Measurements from ENCODE around the gene SAXO2.
"Not testable (repeated sequence)": the region's sequence is repeated elsewhere in the genome, so short reads cannot be mapped to it uniquely, and the experiment has no call there.

SAXO2 gene

DNA sequence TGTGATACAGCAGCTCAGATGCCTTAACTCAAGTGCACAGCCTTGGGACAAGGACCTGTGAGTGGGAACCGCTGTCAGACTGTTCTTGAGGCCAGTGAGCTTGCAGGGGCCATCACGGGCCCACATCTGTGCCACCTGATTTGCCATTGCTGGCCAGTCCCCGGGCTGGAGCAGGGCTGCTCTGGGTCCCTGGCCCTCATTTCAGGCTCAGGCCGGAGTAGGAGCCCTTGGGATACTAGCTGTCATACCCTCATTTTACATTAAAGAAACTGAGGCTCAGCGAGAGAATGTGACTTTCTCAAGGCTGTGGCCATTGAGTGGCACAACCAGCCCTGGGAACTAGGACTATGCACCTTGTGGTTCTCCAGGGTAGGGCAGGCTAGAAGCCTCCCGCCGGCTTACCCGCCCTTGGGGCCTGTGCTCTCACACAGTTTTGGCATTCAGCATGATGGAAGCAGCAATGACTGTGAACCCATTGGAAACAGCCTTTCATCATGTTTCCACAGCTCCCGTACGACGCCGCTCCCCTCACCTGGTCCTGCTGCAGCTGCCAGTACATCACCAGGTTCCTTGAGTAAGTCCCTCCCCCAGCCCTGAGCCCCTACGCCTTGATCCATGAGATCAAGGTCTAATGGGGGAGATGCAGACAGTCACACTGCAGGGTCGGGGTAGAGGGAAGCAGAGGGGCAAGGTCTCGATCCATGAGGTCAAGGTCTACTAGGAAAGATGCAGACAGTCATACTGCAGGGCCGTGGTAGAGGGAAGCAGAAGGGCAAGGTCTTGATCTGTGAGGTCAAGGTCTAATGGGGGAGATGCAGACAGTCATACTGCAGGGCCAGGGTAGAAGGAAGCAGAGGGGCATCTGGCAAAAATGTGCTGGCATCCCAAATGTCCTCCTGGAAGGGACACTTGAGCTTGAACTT lies 44.4 kb downstream of the SAXO2 start:
- in situ Hi-C loops (cut with HindIII; ENCODE audit: low pct_ligation_motif_present, low pct_unique_long_range_greater_than_20kb, low sequenced_read_pairs): no loop called here

DNA sequence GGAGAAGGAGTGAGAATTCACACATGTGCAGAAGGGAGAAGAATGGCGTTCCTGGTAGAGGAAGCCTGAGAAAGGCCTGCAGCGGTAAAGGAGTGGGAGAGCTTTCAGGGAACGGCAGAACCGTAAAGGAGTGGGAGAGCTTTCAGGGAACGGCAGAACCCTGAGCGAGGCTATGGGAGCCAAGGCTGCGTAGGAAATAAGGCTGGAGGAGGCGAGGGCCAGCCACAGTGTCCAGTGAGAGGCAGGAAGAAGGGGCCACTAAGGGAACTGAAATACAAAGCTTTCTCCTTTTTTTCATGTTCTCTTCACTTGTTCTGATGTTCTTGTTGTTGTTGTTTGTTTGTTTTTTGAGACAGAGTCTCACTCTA lies 45.1 kb downstream of the SAXO2 start:
- in situ Hi-C loops (cut with HindIII; ENCODE audit: low pct_ligation_motif_present, low pct_unique_long_range_greater_than_20kb, low sequenced_read_pairs): no loop called here
- no peak for DNase-seq

More for the DNA sequence above, 44.4 kb downstream of the SAXO2 start:
- no peak for DNase-seq

DNA sequence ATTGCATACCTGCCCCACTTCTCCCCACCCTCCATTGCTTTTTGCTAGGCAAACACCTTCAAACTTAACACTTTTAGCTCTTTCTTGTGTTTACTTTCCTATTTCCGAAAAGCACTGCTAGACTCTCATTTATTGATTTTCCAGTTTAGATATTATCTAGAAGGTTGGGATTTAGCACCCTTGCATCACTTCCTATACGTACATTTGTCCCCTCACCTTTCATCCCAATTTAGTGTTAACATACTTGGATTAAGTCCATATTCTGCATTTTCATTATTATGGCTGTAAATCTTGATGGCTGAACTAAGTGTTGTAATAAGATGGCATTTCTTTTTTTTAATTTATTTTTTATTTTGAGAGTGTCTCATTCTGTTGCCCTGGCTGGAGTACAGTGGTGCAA lies 47.2 kb downstream of the SAXO2 start:
- in situ Hi-C loops (cut with HindIII; ENCODE audit: low pct_ligation_motif_present, low pct_unique_long_range_greater_than_20kb, low sequenced_read_pairs): no loop called here
- DNase-seq: no peak

DNA sequence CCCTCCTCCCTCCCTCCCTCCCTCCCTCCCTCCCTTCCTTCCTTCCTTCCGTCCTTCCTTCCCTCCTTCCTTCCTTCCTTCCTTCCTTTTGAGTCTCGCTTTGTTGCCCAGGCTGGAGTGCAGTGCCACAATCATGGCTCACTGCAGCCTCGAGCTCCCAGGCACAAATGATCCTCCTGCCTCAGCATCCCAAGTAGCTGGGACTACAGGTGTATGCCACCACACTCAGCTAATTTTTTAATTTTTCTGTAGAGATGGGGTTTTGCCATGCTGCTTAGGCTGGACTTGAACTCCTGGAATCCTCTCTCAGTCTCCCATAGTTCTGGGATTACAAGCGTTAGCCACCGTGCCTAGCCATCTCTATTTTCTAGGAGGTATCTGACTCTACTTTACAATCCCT lies 48.7 kb downstream of the SAXO2 start:
- in situ Hi-C loops (cut with HindIII; ENCODE audit: low pct_ligation_motif_present, low pct_unique_long_range_greater_than_20kb, low sequenced_read_pairs); DNase-seq: not testable (repeated sequence)

DNA sequence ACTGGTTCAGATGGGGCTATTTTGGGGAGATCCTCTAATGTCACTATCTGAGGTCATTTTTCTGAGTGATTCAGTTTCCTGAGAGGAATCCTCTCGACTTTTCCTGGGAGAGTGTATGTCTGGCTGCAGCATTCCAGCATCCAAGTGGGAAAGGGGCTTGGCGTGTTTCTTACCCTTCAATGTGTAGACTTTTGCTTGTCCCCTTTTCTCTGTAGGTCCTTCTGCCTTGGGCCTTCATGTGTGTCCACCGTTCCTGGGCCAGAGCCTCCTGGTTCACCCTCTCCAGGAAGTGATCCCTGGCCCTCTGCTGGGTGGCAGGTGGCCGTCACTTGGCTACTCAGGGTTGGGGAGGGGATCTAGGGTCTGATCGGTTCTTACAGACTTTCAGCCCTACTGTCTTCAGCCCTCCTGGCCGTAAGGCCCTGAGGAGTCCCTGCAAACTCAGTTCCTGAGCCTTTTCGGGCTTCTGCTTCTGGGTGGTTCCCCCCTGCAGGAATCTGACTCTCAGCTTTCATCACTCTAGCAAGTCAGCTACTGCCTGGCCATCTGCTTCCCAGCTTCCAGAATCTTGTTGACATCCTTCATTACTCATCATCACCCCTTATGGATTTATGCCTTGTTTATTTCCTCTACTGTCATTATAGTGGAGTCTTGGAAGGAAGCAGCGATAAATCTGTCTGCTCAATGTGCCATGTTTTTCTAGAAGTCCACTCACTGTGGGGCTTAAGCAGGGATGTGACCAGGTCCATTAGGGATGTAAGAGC lies 50.1 kb downstream of the SAXO2 start:
- in situ Hi-C loops (cut with HindIII; ENCODE audit: low pct_ligation_motif_present, low pct_unique_long_range_greater_than_20kb, low sequenced_read_pairs): no loop called here

DNA sequence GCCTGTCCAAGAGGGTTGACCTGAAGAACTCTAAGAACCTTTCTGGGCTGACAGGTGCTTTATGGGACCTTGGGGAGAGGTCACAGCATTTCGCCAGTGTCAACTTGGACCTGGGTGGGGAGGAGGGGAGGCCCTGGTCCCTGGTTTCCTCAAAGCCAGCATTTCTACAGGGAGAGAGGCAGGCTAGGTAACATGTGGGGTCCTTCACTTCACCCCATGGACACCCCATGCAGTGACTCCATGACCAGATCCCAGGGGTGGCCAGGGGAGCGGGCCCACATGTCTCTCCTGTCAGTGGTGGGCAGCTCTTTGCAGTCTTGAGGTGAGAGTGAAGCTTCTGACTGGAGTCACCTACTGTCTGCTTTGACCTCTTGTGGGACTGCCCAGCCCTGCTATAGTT lies 50.8 kb downstream of the SAXO2 start:
- in situ Hi-C loops (cut with HindIII; ENCODE audit: low pct_ligation_motif_present, low pct_unique_long_range_greater_than_20kb, low sequenced_read_pairs): no loop called here
- DNase-seq: no peak

More for the DNA sequence above, 50.1 kb downstream of the SAXO2 start:
- DNase-seq: no peak

DNA sequence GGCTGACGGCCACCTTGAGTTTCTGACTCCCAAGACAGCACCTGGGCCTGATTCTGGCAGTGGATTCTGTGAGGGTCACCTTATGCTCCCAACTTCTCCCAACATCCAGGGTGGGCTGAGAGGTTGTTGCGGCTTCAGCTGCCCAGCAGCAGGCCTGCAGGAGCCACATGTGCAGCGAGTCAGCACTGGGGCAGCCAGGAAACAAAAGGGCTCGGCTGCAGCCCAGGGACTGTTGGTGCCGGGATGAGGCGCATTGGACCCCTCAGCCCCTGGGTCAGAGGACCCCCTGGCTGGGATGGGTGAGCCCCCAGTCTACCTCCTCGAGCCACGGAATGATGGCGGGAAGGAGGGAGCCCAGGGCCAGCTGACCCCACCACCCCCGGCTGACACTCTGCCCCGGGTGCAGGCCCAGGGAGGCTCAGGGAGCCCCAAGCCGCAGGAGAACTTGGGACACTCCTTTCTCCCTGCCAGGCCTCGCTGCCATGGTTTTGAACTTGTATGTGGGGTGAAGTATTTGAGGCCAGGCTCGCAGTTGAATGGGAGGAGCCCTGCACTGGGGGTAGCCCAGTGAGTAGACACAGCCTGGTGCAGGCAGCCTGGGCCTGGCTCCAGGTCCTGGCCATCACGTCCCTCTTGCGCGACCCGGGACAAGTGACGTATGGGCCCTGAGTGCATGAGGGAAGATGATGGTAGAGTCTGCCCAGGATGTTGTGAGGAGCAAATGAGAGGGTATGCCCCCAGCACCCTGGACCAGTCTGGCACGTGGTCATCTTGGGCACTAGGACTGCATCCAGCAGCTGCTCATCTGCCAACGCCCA lies 51.5 kb downstream of the SAXO2 start:
- in situ Hi-C loops (cut with HindIII; ENCODE audit: low pct_ligation_motif_present, low pct_unique_long_range_greater_than_20kb, low sequenced_read_pairs); DNase-seq: not testable (repeated sequence)

DNA sequence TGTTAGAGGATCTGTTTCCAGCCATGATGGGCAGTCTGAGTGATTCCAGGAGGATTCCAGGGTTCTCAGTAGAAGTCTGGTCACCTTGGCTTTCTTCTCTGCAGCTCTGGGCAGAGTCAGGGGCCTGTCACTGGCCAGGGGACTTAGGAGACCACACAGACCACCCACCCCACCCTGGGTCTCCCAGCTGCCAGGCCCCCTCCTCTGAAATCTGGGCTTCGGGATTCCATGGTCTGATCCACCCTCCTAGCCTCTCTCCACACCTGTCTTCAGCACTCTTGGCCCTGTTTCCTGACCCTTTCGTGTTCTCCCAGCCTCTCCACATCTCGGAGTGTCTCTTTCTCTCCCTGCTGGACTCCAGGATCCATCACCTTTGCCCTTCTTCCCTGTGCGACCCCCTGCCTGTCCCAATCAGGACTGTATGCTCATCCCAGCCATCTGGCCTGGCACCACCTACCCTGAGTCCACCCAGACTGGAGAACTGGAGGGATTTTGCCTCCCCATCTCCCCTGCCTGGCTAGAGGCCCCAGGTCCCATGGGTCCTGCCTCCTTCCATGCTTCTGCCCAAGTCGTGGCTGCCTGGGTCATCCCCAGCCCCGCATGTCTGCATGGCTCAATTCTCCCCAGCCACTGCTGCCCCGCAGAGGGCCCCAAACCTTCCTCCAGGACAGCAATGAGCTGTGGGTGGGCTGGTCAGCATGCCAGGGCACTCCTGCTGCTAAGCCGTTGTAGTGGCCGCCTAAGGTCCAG lies 52.3 kb downstream of the SAXO2 start:
- no peak for DNase-seq
- in situ Hi-C loops (cut with HindIII; ENCODE audit: low pct_ligation_motif_present, low pct_unique_long_range_greater_than_20kb, low sequenced_read_pairs): no loop called here

DNA sequence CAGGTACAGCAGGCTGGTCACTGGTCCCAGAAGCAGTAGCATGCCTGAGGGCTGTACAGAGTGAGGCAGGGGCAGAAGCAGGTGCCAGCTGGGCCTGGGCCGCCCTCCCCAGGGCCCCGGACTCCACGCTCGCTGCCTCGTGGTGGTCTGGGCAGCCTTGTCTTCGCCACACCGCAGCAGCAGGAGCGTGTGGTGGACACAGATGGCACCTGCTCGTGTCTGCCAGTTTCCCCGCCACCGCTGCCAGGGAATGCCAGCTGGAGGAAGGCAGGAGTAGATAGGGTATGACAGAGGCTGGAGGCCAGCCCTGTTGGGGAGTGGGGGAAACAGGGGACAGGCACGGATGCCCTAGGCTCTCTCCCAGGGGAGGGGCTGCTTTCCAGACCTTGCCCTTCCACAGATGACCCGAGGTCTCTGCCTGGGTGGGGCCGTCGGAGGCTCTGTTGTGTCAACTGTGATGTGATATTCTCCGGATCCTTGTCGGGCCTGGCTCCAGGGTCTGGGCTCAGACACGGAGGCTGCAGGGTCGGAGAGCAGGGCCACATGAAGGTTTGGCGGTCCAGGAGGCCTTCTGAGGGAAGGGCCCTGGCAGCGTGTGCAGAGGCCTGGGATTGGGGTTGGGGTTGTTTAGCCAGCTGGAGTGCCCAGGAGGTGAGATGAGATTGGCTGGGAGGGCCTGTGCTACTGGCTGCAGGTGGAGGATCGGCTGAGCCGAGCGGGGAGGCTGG lies 53.1 kb downstream of the SAXO2 start:
- no peak for DNase-seq
- in situ Hi-C loops (cut with HindIII; ENCODE audit: low pct_ligation_motif_present, low pct_unique_long_range_greater_than_20kb, low sequenced_read_pairs): no loop called here

DNA sequence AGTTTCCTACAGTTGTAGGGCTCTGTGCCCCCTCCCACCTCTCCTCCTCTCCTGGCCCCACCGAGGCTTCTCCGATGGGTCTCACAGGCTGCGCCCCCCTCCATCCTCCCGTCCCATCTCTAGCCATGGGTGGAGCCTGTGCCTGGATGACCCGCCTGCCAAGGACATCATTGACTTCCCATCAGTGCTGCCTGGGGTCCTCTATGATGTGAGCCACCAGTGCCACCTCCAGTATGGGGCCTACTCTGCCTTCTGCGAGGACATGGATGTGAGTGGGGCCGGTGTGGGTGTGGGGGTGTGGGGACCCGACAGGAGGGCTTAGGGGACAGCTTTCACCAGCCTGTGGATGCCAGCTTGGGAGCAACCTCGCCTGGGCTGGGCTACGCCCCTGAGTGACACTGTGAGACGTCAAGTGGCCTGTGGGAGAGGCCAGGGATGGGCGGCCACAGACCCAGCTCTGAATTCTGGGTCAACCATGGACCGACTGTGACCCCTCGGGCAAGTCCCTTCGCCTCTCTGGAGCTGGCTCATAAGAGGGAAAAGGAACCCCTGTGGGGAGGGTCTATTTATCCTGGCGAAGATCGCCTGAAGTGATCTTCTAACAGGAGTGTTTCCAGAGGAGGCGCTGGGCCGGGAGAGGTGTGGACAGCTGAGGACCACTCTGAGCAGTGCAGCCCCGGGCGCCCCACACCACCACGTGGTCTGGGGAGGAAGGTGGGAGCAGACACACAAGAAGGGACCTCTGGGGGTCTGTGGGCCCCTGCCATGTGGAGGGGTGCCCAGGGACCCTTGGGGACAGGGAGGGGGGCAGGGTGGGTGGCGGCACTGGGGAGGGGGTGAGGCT lies 53.9 kb downstream of the SAXO2 start:
- in situ Hi-C loops (cut with HindIII; ENCODE audit: low pct_ligation_motif_present, low pct_unique_long_range_greater_than_20kb, low sequenced_read_pairs); DNase-seq: not testable (repeated sequence)

DNA sequence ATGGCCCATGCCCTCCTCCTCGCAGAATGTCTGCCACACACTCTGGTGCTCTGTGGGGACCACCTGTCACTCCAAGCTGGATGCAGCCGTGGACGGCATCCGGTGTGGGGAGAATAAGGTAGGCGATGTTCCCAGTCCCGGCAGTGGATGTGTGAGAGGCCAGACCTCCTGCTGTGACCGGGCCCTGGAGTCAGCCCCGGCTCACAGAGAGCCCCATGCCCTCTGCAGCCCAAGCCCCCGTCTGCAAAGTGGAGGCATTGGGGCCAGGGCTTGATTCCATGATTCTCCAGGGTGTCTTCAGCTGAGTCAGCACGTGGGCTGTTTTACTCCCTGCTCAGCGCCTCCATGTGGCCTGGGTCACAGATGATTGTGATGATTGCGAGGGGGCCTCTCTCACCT lies 54.5 kb downstream of the SAXO2 start:
- in situ Hi-C loops (cut with HindIII; ENCODE audit: low pct_ligation_motif_present, low pct_unique_long_range_greater_than_20kb, low sequenced_read_pairs): no loop called here
- no peak for DNase-seq

DNA sequence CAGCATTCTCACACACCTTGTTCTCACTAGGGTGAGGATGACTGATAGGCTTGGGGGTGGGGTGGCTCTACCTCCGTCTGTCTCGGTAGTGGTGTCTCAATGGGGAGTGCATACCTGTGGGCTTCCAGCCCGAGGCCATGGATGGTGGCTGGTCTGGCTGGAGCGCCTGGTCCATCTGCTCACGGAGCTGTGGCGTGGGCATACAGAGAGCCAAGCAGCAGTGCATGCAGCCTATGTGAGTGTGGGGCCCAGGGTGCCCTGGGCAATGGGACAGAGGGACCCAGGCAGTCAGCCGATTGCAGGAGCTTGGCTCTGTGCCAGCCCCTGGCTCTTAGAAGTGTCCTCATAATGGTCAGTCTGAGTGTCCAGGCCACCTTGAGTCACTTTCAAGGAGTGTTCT lies 54.9 kb downstream of the SAXO2 start:
- DNase-seq; in situ Hi-C loops (cut with HindIII; ENCODE audit: low pct_ligation_motif_present, low pct_unique_long_range_greater_than_20kb, low sequenced_read_pairs): not testable (repeated sequence)

DNA sequence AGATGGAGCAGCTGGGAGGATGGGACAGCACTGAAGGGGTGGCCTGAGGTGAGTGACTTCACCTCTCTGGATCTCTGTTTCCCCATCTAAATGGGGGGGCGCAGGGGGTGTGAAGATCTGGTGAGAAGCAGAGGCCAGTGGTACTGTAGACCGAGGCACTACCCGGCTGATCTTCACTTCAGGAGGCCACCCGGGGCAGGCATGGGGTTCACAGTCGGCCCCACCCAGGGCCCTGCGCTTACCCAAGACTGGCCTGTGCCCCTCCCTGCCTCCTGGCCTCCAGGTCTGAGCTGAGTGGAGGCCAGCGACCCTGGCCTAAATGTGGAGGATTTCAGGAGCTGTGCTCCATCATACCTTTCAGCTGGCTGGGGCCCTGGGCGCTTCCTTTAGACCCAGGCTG lies 55.7 kb downstream of the SAXO2 start:
- in situ Hi-C loops (cut with HindIII; ENCODE audit: low pct_ligation_motif_present, low pct_unique_long_range_greater_than_20kb, low sequenced_read_pairs); DNase-seq: not testable (repeated sequence)

DNA sequence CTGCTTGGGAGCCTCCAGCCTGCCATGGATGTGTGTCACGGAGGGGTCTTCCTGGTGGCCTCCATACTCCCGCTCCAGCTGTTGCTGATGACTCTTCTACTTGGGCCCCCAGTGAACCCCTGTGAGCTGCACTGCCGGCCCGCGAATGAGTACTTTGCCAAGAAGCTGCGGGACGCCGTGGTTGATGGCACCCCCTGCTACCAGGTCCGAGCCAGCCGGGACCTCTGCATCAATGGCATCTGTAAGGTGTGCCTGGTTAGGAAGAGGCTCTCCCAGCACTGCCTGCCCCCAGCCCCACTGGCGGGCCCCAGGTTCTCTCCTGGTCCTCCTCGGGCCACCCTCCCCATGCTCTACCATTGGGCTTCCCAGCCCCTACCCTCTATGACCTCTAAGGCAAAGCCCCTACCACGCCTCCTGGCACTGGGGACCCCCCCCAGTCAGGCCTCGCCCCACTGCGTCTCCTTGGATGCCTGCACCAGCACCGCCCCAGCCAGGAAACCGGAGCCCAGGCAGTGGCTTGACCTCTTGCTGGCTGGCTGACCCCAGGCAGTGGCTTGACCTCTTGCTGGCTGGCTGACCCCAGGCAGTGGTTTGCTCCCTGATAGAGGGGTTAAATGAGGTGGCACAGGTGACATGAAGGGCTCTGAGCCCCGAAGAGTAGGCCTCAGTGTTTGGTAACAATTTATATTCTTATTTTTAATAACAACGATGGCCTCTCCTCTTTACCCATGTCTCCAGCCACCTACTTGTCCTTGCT lies 57.1 kb downstream of the SAXO2 start:
- DNase-seq; in situ Hi-C loops (cut with HindIII; ENCODE audit: low pct_ligation_motif_present, low pct_unique_long_range_greater_than_20kb, low sequenced_read_pairs): not testable (repeated sequence)

DNA sequence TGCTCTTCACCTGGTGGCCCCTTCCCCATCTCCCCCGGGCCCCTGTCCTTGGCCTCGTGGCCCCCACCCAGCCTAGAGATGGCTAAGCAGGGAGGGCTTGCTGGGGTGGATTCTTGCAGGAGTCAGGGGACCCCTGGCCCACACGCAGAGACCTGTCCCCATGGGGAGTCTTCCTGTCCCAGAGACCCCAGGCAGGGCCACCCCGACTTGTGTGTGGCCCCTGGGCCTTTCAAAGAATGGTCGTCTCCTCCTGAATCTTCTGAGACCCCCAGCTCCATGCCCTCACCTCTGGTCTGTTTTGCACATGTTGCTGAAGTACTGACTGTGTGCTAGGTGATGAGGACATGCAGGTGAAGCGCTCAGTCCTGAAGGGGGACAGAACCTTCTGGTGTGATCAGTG lies 58.2 kb downstream of the SAXO2 start:
- in situ Hi-C loops (cut with HindIII; ENCODE audit: low pct_ligation_motif_present, low pct_unique_long_range_greater_than_20kb, low sequenced_read_pairs); DNase-seq: not testable (repeated sequence)

DNA sequence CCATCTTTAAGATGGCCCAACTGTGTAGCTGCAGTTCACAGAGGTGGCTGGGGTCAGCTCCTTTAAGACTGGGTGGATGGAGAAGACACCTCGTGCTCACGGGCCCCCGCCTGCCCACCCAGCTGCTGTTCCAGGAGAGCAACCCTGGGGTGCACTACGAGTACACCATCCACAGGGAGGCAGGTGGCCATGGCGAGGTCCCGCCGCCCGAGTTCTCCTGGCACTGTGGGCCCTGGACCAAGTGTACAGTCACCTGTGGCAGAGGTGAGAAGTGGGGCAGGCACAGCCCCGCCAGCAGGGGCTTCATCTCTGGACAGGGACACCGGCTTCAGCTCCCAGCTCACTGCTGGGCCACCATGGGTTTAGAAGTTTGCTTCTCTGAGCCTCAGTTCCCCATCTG lies 59.9 kb downstream of the SAXO2 start:
- in situ Hi-C loops (cut with HindIII; ENCODE audit: low pct_ligation_motif_present, low pct_unique_long_range_greater_than_20kb, low sequenced_read_pairs); DNase-seq: not testable (repeated sequence)

Data from ACHN (cell line).